Fibroblast of pulmonary artery (primary cell): ENCODE data around the gene ATXN7L2.

Source experiments
- DNase-seq: peaks from one replicate; pipeline ENCODE4 v3.0.0-alpha.2; 2010; ENCODE audit warnings: low read depth
- H3K4me3 ChIP-seq: replicated peaks from 2 replicates; pipeline ENCODE4 v1.5.1; 2011; ENCODE audit warnings: low read depth, mild to moderate bottlenecking, control low read depth, low read length, moderate library complexity
- TF ChIP-seq, protein P1 (sequence below): IDR thresholded peaks from 2 replicates; pipeline ENCODE4 v1.5.1; 2011; ENCODE audit warnings: mild to moderate bottlenecking, control low read depth, low read length, inconsistent platforms; ENCODE audit errors: missing control alignments

The ATXN7L2 gene

DNA sequence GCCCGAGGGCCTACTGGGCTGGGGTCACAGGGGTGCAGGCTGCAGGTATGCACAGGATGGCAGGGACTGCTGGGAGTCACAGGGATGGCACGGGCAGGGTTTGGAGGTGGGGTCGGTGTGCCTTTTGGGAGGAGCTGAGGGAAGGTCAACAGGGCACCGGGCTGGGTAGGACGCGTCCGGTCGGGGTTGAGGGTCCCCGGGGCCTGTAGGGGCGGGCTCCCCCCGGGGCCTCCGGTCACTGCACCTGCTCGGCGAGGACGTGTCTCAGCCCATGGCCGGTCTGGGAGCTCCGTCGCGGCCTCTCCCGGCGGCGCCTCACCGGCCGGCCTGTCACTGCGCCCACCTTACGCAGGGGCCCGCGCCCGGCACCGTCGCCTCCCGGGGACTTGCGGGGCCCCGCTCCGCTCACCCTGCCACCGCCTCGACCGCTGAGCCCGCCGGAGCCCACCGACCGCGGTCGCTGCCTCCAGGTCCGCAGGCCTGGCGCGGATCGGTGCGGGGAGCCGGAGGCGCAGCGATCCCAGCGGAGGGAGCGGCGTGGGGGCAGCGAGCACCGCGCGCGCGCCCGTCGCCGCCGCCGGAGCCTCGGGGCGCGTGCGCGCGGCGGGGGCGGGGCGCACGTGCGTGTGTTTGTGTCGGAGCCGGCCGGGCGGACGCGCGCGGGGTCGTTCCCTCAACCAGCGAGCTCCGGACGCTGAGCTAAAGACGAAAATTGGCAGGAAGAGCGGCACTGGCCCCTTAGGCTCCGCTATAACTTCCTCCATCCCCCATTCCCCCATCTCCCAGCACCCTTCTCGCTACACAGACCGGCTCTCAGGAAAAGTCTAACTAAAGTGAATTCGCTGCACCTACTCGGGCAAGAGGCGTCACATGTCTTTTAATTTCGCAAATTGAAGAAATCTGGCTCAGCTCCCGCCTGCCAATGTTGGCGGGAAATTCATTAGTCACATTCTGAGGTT lies 25.8 kb downstream of the ATXN7L2 start, which contains the start of gene AMIGO1:
Gene AMIGO1 (minus strand): TSS at position 552 of the 959 bp plus-strand sequence. CDS start 815 bp downstream, outside the sequence.
- TF ChIP-seq, protein P1, sequence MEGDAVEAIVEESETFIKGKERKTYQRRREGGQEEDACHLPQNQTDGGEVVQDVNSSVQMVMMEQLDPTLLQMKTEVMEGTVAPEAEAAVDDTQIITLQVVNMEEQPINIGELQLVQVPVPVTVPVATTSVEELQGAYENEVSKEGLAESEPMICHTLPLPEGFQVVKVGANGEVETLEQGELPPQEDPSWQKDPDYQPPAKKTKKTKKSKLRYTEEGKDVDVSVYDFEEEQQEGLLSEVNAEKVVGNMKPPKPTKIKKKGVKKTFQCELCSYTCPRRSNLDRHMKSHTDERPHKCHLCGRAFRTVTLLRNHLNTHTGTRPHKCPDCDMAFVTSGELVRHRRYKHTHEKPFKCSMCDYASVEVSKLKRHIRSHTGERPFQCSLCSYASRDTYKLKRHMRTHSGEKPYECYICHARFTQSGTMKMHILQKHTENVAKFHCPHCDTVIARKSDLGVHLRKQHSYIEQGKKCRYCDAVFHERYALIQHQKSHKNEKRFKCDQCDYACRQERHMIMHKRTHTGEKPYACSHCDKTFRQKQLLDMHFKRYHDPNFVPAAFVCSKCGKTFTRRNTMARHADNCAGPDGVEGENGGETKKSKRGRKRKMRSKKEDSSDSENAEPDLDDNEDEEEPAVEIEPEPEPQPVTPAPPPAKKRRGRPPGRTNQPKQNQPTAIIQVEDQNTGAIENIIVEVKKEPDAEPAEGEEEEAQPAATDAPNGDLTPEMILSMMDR = no peak
- peak; percentile 42 for DNase-seq
- H3K4me3 ChIP-seq = peak within 1 kb of the TSS; percentile 63

GRCh38 chr1:109513110-109513710 lies 29.5 kb downstream of the ATXN7L2 start:
- no peak overlapping the region for H3K4me3 ChIP-seq
- TF ChIP-seq, protein P1 = no peak
- no peak for DNase-seq

GRCh38 chr1:109514846-109515245 lies 31.1 kb downstream of the ATXN7L2 start:
- DNase-seq = no peak

DNA sequence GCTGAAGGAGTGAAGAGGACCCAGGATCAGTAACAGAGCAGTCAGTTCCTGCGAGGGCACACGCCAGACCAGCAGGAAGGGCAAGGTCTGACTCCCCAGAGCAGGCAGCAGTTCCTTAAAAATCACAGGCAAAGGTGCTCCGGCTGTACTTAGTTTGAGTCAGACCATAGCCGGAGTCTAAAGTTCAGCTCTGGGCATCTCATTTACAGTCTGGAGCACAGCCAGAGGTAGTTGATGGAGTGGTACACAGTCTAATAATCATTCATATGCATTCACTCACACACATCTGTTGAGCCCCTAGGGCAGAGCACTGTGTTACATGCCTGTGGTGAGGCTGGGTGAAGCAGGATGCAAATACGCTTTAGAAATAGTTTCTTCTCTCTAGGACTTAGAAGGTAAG lies 33.2 kb downstream of the ATXN7L2 start:
- H3K4me3 ChIP-seq = no peak overlapping the region
- DNase-seq = no peak
- TF ChIP-seq, protein P1 = no peak

More at GRCh38 chr1:109514846-109515245, 31.1 kb downstream of the ATXN7L2 start:
- TF ChIP-seq, protein P1 = no peak
- no peak overlapping the region for H3K4me3 ChIP-seq

DNA sequence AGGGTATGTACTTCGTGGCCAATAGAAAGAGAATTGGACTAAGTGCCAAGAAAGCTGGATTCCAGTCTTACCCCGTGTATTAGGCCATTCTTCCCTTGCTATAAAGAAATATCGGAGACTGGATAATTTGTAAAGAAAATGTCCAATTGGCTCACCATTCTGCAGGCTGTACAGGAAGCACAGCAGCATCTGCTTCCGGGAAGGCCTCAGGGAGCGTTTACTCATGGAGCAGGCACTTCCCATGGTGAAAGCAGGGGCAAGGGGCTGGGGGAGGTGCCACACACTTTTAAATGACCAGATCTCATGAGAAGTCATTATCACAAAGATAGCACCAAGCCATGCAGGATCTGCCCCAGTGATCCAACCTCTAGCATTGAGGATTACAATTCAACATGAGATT lies 33.6 kb downstream of the ATXN7L2 start:
- no peak overlapping the region for H3K4me3 ChIP-seq
- TF ChIP-seq, protein P1 = no peak
- no peak for DNase-seq

- no peak for DNase-seq
- H3K4me3 ChIP-seq = no peak overlapping the region
- TF ChIP-seq, protein P1 = no peak
These were observed 37.6 kb downstream of the ATXN7L2 start for GRCh38 chr1:109521002-109521951.
